NCI-H345 (cell line): ENCODE results near the gene ENKD1.

Source experiments
- DNase-seq: peaks from one replicate; lab custom pipeline; 2025; lab: John Stamatoyannopoulos, UW

ENKD1 gene

GRCh38 chr16:67650023-67650422 is 16.5 kb downstream of the ENKD1 start:
- no peak for DNase-seq

DNA sequence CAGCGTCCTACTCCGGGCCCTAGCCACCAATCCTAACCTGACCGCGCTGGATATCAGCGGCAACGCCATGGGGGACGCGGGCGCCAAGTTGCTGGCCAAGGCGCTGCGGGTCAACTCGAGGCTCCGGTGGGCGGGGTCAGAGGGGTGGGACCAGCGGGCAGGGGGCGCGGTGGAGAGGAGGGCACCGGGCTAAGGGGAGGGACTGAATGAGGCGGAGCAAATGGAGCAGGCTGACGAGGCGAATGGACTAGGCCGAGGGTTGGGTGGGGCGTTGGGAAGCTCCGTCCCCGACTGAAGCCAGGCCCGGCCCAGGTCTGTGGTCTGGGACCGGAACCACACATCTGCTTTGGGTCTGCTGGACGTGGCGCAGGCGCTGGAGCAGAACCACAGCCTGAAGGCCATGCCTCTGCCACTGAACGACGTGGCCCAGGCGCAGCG is 17.0 kb downstream of the ENKD1 start:
- no peak for DNase-seq

DNA sequence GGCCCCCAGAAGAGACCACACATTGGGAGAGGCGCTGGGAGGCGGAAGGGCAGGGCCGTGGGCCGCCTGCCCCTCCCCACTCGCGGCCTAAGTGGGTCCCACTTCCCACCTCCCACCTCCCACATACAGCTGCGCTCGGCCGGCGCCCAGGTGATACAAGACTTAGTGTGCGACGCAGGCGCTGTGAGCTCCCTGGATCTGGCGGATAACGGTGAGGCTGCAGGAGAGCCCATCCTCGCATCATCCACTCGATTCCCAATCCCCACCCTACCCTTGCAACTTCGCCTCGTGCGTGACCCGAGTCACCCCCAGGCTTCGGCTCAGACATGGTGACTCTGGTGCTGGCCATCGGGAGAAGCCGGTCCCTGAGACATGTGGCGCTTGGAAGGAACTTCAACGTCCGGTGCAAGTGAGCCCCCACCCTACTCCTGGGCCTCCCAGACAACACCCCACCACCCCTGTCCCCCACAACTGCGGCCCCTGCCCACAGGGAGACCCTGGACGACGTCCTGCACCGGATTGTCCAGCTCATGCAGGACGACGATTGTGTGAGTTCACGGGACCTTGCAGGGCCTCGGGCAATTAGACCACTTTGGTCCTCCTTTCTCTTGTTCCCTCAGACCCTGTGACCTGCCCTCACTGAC is 17.7 kb downstream of the ENKD1 start:
- no peak for DNase-seq

GRCh38 chr16:67648088-67648763 is 18.3 kb downstream of the ENKD1 start:
- DNase-seq = no peak

GRCh38 chr16:67647681-67648080 is 18.9 kb downstream of the ENKD1 start:
- DNase-seq = no peak

DNA sequence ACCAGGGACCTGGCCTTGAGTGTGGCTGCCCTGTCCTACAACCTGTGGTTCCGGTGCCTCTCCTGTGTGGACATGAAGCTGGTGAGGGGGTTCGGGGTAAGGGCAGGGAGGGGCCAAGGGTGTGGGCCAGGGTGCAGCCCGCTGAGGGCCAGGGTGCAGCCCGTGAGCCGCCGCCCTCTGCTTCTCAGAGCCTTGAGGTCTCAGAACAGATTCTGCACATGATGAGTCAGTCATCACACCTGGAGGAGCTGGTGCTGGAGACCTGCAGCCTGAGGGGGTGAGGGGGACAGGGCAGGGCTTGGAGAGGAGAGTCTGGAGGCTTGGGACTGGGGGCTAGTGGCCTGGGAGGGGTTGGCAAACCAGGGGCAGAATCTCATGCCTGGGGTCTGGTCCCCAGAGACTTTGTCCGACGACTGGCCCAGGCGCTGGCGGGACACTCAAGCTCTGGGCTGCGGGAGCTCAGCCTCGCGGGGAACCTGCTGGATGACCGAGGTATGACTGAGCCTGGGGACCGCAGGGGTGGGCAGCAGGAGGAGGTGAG is 19.4 kb downstream of the ENKD1 start:
- no peak for DNase-seq

GRCh38 chr16:67645397-67646121 is 21.0 kb downstream of the ENKD1 start:
- DNase-seq = no peak

- DNase-seq = no peak
Observed at GRCh38 chr16:67644038-67644437, 22.5 kb downstream of the ENKD1 start.

GRCh38 chr16:67641779-67642708 is 24.5 kb downstream of the ENKD1 start:
- DNase-seq = no peak

GRCh38 chr16:67637625-67638024 is 28.9 kb downstream of the ENKD1 start:
- no peak for DNase-seq

GRCh38 chr16:67636713-67637112 is 29.8 kb downstream of the ENKD1 start:
- DNase-seq = no peak

DNA sequence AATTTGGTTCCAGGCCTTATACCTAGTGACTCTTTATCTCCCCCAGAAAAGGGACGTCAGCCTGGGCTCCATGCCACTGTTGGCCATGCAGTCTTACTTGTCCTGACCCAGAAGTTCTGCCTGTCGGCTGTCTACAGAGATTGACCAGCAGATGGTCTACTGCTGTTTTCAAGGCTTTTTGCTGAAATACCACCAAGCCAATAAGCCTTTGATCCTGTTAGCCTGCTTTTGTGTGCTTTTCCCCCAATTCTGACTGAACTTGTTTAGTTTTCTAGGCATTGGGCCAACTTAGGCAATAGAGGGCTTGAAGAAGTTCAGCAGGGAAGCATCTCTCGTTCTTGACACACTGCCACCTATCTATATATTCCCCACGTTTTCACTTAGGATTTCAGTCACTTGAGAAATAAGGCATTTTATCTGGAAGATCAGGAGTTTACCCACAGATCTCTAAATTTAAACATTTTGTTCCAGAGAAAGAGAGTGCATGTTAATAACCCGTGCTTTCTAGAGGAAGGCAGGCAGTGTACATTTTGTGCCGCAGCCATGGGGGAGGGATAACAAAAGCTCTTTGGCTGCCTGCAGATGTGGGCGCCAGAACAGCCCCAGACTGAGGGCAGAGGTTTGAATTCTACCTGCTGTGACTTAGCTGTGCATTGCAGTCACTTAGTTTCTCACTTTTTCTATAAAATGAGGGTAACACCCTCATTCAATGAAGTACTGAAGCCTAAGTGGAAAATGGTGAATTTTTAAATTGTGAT is 34.0 kb downstream of the ENKD1 start:
- DNase-seq = no peak

DNA sequence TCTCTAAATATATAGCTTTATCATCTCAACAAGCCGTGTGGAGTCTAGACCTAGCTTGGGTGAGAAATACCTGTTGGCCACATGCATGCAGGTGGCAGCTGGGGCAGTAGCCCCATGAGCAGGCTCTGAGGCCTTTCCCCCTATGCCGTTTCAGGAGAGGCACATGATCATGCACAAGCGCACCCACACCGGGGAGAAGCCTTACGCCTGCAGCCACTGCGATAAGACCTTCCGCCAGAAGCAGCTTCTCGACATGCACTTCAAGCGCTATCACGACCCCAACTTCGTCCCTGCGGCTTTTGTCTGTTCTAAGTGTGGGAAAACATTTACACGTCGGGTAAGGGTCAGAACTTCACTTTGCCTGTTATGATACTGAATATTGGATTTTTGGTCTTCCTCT is 38.3 kb downstream of the ENKD1 start:
- DNase-seq = no peak

DNA sequence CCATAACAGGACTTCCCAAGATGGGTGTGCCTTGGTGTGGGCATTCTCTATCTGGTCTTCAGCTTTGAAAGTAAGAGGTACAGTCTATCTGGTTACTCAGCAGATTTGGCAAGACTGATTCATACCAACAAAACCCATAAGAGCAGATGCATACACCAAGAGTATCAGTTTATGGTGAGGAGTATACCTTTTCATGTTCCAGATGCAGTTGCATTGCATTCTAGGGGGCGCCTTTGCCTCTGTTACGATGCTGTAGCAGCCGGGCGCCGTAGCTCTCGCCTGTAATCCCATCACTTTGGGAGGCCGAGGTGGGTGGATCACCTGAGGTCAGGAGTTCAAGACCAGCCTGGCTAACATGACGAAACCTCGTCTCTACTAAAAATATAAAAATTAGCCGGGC is 52.7 kb downstream of the ENKD1 start:
- DNase-seq = no peak
